GM12864 (cell line): ENCODE results near the gene TMEM212.

Experiments
- DNase-seq: peaks from one replicate; pipeline ENCODE4 v3.0.0-alpha.2; 2011; ENCODE audit warnings: low read depth
- H3K4me3 ChIP-seq: 2 replicates; pipeline ENCODE4 v1.5.1; 2011; ENCODE audit warnings: mild to moderate bottlenecking, low read depth, low read length, control low read depth
- CTCF ChIP-seq: IDR thresholded peaks from 2 replicates; pipeline ENCODE4 v1.5.1; 2011; ENCODE audit warnings: low read depth, mild to moderate bottlenecking, moderate library complexity, low read length, control low read depth, inconsistent platforms; ENCODE audit errors: missing control alignments

TMEM212 gene

GRCh38 chr3:171821778-171822358 is 21.3 kb upstream of the TMEM212 start:
- no peak overlapping the region for H3K4me3 ChIP-seq
- TF ChIP-seq CTCF: no peak
- no peak for DNase-seq

GRCh38 chr3:171822431-171823106 is 20.6 kb upstream of the TMEM212 start:
- no peak for TF ChIP-seq CTCF
- no peak overlapping the region for H3K4me3 ChIP-seq
- DNase-seq: no peak

GRCh38 chr3:171824116-171824515 is 19.0 kb upstream of the TMEM212 start:
- TF ChIP-seq CTCF: no peak
- H3K4me3 ChIP-seq: no peak overlapping the region
- DNase-seq: no peak

- H3K4me3 ChIP-seq: no peak overlapping the region
- TF ChIP-seq CTCF: no peak
- DNase-seq: no peak
These were observed 18.3 kb upstream of the TMEM212 start for GRCh38 chr3:171824824-171825221.

GRCh38 chr3:171825222-171825828 is 17.8 kb upstream of the TMEM212 start:
- no peak for TF ChIP-seq CTCF
- no peak for DNase-seq
- H3K4me3 ChIP-seq: no peak overlapping the region

GRCh38 chr3:171827385-171827784 is 15.8 kb upstream of the TMEM212 start:
- H3K4me3 ChIP-seq: no peak overlapping the region
- TF ChIP-seq CTCF: no peak
- DNase-seq: no peak

- no peak overlapping the region for H3K4me3 ChIP-seq
- TF ChIP-seq CTCF: no peak
- no peak for DNase-seq
These were observed 15.2 kb upstream of the TMEM212 start for GRCh38 chr3:171827836-171828458.
